Neutrophil (primary cell): ENCODE results near the gene SUPT3H.

Experiments used
- H3K27ac ChIP-seq: fragments of 200-600 bp; sonication (generic); 2 replicates; pipeline ENCODE4 v1.5.1; 2016; ENCODE audit warnings: mild to moderate bottlenecking, moderate library complexity
- H3K27me3 ChIP-seq: fragments of 200-600 bp; sonication (generic); 2 replicates; pipeline ENCODE4 v1.6.0; 2016; ENCODE audit warnings: mild to moderate bottlenecking
- H3K36me3 ChIP-seq: fragments of 200-600 bp; sonication (generic); 2 replicates; pipeline ENCODE4 v1.5.1; 2017
- H3K4me1 ChIP-seq, 2 experiments: fragments of 200-600 bp in 1 of 2; sonication (generic) in 1 of 2; 1 replicate in 1 of 2; 2 replicates in 1 of 2; pipeline versions ENCODE4 v1.5.1 to v1.6.1; 2013 to 2016; ENCODE audit warnings: low read depth in 1 of 2, low read length in 1 of 2, mild to moderate bottlenecking in 1 of 2, moderate library complexity in 1 of 2; ENCODE audit not compliant: control insufficient read depth in 1 of 2, insufficient read depth in 1 of 2
- H3K4me3 ChIP-seq, 2 experiments: fragments of 200-600 bp in 1 of 2; sonication (generic) in 1 of 2; 1 replicate in 1 of 2; 2 replicates in 1 of 2; pipeline ENCODE4 v1.5.1; 2013 to 2016; ENCODE audit warnings: low read depth in 1 of 2, low read length in 1 of 2, mild to moderate bottlenecking in 1 of 2, moderate library complexity in 1 of 2
- H3K9me3 ChIP-seq: fragments of 200-600 bp; sonication (generic); 2 replicates; pipeline ENCODE4 v1.5.1; 2016
- TF ChIP-seq, protein P1 (sequence below): fragments of 200-600 bp; sonication (generic); IDR thresholded peaks from 2 replicates; pipeline ENCODE4 v1.5.1; 2016; ENCODE audit warnings: antibody characterized with exemption

SUPT3H gene

DNA sequence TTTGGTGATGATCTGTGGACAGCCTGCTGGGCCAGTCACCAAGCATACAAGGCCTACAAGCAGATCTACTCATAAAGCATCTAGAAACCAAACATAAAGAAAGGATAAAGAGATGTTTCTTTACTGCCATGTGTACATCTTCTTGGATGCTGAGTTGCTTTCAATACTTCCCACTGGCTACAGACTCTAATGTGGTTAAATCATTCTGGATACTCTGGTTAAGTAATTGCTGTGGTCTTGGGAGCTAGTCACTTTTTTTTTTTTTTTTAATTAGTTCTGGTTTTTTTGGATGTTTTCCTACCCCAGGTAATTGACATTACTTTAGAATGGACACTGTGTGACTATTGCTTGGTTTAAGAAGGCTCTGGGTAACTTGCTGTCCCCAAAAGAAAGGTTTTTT is 265.0 kb downstream of the SUPT3H start:
- Histone ChIP-seq H3K4me1 (no peaks in the 10 kb centered on the region), H3K9me3 (no peaks in the 10 kb centered on the region), H3K4me3 (no peak overlapping the region), H3K27me3 (no peaks in the 10 kb centered on the region), H3K36me3 (no peaks in the 10 kb centered on the region), H3K27ac (no peak overlapping the region)
- TF ChIP-seq, protein P1, sequence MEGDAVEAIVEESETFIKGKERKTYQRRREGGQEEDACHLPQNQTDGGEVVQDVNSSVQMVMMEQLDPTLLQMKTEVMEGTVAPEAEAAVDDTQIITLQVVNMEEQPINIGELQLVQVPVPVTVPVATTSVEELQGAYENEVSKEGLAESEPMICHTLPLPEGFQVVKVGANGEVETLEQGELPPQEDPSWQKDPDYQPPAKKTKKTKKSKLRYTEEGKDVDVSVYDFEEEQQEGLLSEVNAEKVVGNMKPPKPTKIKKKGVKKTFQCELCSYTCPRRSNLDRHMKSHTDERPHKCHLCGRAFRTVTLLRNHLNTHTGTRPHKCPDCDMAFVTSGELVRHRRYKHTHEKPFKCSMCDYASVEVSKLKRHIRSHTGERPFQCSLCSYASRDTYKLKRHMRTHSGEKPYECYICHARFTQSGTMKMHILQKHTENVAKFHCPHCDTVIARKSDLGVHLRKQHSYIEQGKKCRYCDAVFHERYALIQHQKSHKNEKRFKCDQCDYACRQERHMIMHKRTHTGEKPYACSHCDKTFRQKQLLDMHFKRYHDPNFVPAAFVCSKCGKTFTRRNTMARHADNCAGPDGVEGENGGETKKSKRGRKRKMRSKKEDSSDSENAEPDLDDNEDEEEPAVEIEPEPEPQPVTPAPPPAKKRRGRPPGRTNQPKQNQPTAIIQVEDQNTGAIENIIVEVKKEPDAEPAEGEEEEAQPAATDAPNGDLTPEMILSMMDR = no peak

DNA sequence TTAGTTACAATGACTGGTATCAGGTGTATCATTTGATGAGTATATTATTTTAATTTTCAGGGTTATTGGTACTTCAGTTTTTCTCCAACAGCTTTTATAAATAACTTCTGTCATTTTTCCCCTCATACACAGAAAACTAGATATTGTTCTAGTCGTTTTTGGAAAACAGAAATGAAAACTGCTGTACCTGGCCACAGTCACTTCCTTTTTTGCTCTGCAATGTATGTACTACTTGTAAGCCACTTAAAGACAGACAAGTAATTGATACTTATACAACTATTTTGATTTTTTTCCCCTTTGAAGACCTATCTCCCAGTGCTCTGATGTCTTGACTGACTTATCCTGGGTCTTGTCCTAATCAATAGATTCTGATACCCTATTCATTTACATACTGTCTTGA is 268.2 kb downstream of the SUPT3H start:
- Histone ChIP-seq H3K27ac (no peak overlapping the region), H3K27me3 (no peaks in the 10 kb centered on the region), H3K4me1 (no peaks in the 10 kb centered on the region), H3K9me3 (no peaks in the 10 kb centered on the region), H3K36me3 (no peaks in the 10 kb centered on the region), H3K4me3 (no peak overlapping the region)
- TF ChIP-seq, protein P1 = no peak

DNA sequence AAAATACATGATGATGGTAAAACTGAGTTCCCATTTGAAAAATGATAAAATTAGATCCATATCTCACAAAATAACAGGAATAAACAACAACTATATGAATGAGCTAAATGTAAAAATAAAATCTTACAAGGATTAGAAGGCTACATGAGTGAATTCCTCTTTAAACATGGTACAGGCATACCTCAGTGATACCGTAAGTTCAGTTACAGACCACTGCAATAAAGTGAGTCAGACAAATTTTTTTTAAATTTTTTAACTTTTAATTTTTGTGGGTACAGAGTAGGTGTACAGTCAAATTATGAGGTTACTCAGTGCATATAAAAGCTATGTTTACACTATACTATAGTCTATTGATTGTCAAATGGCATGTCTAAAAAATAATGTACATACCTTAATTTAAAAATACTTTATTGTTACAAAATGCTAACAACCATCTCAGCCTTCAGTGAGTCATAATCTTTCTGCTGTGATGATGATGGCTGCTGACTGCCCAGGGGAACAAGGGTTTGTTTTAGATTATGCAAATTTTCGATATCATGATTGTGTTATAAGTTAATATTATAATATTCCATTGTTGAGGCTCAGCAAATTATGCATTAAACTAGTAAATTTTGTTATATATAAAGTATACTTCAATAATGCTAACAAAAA is 272.4 kb downstream of the SUPT3H start:
- Histone ChIP-seq H3K27ac (no peak overlapping the region), H3K9me3 (no peaks in the 10 kb centered on the region), H3K36me3 (no peaks in the 10 kb centered on the region), H3K4me1 (no peaks in the 10 kb centered on the region), H3K27me3 (no peaks in the 10 kb centered on the region), H3K4me3 (no peak overlapping the region)
- TF ChIP-seq, protein P1 = no peak

DNA sequence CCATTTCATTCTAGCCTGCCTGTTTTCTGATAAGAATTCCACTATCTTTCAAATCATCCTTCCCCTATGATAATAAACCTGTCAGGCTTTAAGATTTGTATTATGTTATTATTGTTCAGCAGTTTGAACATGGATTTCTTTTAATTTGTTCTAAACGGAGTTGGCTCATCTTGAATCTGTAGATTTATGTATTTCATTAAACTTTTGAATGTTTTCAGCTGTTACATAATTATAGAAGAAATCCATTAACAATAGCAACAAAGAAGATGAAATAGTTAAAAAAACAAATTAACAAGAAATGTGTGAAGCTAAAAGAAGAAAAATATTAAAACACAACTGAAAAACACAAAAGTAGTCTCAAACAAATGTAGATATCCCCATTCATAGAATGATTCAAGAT is 273.3 kb downstream of the SUPT3H start:
- Histone ChIP-seq H3K4me3 (no peak overlapping the region), H3K27me3 (no peaks in the 10 kb centered on the region), H3K9me3 (no peaks in the 10 kb centered on the region), H3K36me3 (no peaks in the 10 kb centered on the region), H3K27ac (no peak overlapping the region), H3K4me1 (no peaks in the 10 kb centered on the region)
- TF ChIP-seq, protein P1 = no peak

DNA sequence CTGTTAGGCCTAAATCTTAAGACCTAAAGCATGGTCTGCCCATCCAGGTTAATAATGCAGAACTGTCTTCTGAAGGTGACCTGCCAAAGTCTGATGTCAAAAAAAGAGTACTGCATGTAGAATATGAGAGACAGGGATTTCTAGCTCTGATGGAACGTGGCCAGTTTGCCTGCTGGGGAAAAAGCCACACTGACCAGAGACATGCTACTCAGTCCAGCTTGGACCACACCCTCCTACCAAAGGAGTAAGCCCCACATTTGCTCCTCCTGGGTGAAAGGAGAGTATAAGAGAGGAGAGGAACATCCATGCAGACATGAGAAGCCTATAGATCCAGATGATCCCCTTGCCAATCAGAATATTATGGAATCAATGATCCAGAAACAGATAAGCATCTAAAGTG is 279.5 kb downstream of the SUPT3H start:
- H3K36me3 ChIP-seq = no peaks in the 10 kb centered on the region
- no peak overlapping the region for H3K4me3 ChIP-seq
- no peak overlapping the region for H3K27ac ChIP-seq
- H3K4me1 ChIP-seq = no peaks in the 10 kb centered on the region
- H3K9me3 ChIP-seq = no peaks in the 10 kb centered on the region
- TF ChIP-seq, protein P1 = no peak
- no peaks in the 10 kb centered on the region for H3K27me3 ChIP-seq
